NCI-H345 treated with DMSO at 0.1 percent for 48 hours (cell line): Measurements from ENCODE around the gene AKAP8L.
A peak's percentile ranks its signal among the peaks of the same experiment; 100 is the strongest.
"Not testable (repeated sequence)": the region's sequence is repeated elsewhere in the genome, so short reads cannot be mapped to it uniquely, and the experiment has no call there.

Experiments used
- DNase-seq: peaks from one replicate; lab custom pipeline; 2025; ENCODE audit not compliant: unreplicated experiment; lab: John Stamatoyannopoulos, UW

The AKAP8L gene

DNA sequence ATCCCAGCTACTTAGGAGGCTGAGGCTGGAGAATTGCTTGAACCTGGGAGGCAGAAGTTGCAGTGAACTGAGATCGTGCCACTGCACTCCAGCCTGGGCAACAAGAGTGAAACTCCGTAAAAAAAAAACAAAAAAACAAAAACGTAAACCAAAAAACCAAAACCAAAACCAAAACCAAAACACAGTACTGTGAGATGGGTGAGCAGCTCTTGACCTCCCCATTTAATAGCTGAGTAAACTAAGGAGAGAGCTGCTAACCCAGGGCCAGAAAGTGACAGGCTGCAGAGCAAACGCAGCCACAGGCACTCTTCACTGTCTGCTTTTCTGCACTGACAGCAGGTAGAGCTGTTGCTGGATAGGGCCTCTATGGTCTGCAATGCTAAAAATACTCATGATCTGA, 58.8 kb downstream of the AKAP8L start:
- DNase-seq = not testable (repeated sequence)

GRCh38 chr19:15358918-15359317, 59.9 kb downstream of the AKAP8L start:
- DNase-seq = no peak

DNA sequence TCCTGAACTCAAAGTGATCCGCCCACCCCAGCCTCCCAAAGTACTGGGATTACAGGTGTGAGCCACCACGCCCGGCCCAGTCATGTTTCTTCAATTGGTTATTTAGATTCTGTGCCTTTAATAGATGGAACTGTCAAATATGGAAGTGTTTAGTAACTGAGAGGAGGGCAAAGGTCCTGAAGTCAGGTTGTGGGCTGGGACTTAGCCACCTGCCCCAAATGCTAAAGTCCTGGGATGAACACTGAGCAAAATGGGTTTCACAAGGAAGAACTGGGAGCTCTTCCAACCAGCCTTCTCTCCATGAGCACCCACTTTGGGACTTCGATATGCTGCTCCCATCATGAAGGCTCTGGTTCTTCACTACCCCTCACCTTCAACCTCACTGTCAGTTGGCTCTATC, 60.9 kb downstream of the AKAP8L start:
- DNase-seq = no peak

DNA sequence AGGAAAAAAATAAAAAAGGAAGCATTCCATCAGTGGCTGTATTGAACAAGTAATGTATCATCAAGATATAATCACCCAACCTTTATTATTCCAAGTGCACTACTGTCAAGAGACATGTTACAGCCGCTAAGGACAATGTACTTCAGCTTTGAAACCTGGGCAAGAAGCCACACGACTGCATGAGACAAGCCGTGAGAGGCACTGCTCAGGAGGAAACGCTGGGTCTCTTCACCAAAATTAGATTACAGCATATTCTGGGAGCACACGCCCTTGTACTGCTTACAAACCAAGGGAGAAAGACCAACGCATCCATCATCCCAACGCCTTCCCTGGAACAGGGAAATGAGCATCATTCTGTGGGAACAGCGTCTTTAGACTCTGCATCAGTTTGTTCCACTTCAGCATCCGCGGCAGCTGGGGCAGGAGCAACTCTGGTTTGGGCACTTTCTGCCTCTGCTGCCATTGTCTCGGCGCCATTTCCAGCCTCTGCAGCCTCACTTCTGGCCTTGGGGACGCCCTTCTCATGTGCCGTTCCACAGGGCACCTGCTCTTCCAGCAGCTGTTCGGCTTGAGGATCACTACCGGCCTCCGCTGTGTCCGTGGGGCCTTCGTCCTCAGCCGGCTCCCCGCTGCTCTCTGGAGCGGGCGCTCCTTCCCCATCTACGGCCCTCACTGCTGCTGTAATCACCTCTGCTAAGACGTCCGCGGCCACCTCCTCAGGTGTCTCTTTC, 64.1 kb downstream of the AKAP8L start:
- DNase-seq = no peak

GRCh38 chr19:15353908-15354307, 64.9 kb downstream of the AKAP8L start:
- DNase-seq = no peak

DNA sequence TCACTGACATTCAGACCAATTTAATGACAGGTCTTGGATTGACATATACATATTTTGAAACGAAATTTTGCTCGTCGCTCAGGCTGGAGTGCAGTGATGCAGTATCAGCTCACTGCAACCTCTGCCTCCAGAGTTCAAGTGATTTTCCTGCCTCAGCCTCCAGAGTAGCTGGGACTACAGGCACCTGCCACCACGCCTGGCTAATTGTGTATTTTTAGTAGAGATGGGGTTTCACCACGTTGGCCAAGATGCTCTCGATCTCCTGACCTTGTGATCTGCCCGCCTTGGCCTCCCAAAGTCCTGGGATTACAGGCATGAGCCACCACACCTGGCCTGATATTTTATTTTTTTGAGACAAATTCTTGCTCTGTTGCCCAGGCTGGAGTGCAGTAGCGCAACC, 66.3 kb downstream of the AKAP8L start:
- not testable (repeated sequence) for DNase-seq

DNA sequence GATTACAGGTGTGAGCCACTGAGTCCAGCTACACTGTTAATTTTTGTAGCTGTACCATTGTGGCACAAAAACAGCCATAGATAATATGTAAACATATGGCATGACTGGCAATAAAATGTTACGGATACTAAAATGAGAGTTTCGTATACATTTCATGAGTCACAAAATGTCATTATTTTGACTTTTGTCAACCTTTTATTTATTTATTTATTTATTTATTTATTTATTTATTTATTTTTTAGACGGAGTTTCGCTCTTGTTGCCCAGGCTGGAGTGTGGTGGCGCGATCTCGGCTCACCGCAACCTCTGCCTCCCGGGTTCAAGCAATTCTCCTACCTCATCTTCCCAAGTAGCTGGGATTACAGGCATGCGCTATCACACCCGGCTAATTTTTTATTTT, 77.5 kb downstream of the AKAP8L start:
- DNase-seq = not testable (repeated sequence)

DNA sequence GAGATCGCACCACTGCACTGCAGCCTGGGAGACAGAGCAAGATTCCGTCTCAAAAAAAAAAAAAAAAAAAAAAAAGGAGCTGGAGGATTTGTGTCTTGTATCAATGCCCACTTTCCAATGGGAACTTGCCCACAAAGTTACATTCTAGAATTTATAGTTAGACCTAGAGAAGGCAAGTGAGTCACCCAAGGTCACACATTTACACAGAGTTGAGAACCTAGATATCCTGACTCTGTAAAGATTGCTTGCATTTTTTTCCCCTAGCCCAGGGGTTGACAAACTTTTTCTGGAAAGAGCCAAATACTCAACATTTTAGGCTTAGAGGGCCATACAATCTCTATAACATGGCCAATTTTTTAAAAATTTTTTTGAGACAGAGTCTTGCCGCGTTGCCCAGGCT, 78.7 kb downstream of the AKAP8L start:
- DNase-seq = no peak

DNA sequence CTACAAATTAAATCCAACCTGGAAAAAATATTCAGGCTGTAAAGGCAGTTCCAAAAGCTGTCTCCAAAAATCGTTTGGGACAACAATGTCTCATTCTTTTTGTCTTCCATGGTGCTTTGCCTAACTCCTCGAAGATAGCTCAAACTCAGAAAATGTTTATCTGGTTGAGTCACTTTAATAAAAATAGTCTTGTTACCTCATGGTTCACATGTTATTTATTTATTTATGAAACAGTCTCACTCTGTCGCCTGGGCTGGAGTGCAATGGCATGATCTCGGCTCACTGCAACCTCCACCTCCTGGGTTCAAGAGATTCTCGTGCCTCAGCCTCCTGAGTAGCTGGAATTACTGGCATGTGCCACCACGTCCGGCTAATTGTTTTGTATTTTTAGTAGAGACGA, 81.6 kb downstream of the AKAP8L start:
- DNase-seq = no peak

- not testable (repeated sequence) for DNase-seq
These were observed 82.8 kb downstream of the AKAP8L start for GRCh38 chr19:15335992-15336391.

- DNase-seq = peak; percentile 14
These were observed 86.3 kb downstream of the AKAP8L start, which contains the start of gene BRD4 for GRCh38 chr19:15332311-15332996. Gene BRD4 (minus strand): TSS chr19:15332539. CDS start chr19:15273099, 59,440 bp downstream.

DNA sequence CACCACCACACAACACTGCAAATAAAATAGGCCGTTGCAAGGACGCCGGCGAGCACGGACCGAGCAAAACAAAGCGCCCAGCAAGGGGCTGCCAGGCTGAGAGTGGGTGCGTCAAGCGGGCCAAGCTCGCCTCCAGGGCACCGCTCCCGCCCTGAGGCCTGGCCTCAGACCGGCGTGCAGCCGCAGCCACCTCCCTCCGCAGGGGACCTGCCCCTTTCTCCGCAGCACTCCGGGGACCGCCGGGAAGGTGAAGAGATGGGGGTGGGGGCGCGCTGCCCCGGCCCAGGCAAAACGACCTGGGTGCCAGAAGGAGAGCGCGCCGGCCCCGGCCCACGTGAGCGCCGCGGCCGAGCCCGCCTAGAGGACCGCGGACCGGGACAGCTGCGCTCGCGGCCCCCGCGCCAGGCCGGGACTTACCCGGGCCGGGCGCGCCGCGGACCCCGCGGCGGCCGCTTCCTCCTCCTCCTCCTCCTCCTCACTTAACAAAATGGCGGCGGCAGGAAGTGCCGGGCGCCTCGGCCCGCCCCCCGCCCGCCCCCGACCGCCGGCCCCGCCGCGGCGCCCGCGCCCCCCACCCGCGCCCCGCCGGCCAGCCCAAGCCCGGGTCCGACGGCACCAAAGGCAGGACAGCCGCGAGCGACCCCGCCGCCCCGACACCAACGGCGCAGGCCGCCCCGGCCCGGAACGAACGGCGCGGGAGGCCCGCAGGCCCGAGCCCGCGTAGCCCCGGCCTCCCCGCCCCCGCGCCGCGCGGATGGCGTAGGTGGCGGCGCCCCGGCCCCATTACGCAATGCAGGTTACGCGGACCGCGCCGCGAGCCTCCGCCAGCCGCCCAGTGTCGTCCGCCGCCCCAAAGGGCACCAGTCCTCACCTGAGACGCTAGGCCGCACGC, 87.1 kb downstream of the AKAP8L start:
- no peak for DNase-seq

DNA sequence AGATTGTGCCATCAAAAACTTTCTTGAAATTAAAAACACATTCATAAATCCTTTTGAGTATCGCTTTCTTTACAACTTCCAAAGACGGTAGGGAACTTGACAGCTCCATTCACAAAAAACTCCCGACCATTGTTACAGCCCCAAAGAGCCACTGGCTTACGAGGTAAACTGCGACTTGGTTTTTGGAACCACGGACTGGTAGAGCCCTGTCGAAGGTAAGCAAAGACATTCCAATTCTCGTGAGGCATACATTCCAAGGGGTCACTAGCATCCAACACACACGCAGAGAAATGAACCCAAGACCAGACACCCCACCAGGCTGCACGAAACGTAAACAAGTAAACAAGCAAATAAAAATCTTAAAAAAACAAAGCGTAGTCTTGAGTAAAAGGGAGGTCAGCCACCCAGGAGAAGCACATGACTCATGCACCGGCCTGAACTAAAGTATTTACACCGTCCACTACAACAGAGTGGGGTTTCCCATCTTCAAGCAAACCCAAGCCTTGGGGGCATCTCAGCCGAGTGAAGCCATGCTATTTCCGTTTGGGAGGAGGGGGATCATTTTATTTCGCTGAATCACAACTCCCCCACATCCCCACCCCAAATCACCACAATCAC, 87.9 kb downstream of the AKAP8L start:
- DNase-seq = no peak
